GM18508 (cell line): ENCODE measurements around the gene ZNF101.

Experiments
- ATAC-seq: cut with Tn5 transposase; IDR thresholded peaks from one replicate; pipeline ENCODE4 v1.9.1; 2021; ENCODE audit warnings: moderate number of reproducible peaks; ENCODE audit not compliant: insufficient read depth, unreplicated experiment

The ZNF101 gene

GRCh38 chr19:19668230-19669012, at the start of gene ZNF101:
TSS of gene ZNF101 (plus strand) at chr19:19668839. CDS start at chr19:19668964, 125 bp downstream.
- peak; percentile 63 for ATAC-seq

DNA sequence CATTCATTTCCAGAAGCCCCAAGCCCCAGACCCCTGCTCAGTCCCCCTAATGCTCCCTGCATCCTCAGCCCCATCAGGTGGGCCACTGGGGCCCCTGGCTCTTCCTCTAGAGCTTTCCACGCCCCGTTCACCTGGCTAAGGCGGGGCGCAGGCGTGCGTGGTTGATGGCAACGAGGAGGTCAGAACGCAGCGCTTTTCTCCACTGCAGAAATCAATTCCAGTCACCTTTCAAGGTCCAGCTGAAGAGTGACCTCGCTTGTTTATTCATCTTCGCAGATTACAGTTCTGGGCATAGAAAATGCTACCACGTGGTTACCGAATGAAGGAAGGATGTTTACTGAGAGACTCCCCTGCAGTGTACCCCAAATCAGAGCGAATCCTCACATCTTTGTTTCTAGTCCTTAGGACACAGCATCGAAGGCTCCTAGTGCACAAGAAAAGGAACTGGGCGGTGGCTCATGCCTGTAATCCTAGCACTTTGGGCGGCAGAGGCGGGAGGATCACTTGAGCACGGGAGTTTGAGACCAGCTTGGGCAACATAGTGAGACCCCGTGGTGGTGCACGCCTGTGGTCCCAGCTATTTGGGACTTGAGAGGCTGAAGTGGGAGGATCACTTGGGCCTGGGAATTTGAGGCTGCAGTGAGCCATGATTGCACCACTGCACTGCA, 49.3 kb upstream of the ZNF101 start:
- ATAC-seq, result no peak

GRCh38 chr19:19619849-19620210, 48.8 kb upstream of the ZNF101 start:
- ATAC-seq, result no peak

DNA sequence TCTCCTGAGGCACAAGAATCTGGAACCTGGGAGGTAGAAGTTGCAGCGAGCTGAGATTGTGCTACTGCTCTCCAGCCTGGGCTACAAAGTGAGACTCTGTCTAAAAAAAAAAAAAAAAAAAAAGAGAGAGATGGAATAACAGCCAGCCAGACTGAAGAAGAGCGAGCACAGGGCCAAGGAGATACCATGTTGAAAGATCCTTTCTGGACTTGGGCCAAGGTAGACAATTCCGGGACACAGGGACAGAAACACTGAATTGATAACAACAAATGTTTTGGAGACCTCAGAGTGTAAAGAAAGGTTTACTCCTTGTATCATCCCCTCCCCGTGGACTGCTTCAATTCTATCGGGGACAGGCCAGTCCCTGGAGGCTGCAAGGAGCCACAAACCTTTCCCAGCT, 45.3 kb upstream of the ZNF101 start:
- no peak for ATAC-seq

DNA sequence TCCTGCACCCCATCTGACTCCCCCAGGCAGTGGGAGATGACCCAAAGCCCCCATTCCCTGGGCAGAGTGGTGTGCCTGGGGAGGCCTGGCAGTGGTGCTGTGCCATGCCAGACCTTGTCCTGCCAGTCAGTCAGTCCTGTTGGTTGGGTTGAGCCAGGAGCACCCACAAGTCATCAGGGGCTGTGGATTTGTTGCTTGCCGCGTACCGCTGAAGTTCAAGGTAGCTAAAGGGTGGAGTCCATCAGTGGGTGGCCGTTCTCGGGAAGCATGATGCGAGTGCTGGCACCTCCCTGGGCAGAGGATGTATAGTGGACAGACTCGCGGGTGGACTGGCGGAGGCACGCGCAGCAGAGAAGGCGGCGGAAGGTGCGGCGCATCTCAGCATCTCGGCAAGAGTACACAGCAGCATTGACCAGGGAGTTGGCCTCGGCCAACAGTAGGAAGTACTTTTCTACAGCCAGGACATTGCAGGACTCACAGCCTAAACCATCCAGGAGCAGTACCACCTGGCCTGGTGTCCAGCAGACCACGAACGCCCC, 44.5 kb upstream of the ZNF101 start:
- no peak for ATAC-seq

DNA sequence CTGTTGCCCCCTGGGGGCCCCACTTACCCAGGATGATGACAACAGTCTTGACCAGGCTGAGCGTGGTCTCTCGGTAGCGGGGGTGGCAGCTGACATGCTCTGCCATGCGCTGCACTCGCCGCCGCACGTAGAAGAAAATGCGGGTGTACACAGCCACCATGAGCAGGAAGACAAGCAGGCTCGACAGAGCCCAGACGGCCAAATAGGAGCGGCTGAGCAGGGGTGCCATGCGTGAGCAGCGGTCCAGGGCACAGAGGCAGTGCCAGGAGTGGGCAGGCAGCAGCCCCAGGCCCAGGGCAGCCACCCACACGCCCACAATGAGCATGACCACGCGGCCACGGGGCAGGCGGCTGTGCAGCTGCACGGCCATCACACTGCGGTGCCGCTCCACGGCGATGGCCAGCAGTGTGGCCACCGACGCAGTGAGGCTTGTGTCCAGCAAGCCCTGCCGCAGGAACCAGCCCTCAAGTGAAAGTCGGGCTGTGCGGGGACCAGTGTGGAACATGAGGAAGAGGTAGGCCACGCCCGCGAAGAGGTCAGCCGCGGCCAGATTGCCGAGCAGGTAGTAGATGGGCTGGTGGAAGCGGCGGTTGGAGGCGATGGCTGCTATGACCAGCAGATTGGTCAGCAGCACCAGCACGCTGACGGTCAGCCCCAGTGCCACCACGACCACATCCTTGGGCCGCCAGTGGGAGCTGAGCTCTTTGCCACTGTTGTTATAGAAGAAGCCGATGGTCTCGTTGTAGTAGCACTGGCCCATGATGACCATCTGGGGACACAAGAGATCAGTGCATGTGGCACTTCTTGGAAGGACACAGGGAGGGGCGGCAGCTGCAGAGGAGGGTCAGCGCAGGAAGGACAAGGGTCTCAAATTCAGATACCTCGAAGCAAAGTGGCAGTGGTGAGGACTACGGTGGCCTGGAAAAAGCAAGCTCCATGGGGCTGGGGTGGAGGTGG, 41.8 kb upstream of the ZNF101 start:
- ATAC-seq, result no peak

DNA sequence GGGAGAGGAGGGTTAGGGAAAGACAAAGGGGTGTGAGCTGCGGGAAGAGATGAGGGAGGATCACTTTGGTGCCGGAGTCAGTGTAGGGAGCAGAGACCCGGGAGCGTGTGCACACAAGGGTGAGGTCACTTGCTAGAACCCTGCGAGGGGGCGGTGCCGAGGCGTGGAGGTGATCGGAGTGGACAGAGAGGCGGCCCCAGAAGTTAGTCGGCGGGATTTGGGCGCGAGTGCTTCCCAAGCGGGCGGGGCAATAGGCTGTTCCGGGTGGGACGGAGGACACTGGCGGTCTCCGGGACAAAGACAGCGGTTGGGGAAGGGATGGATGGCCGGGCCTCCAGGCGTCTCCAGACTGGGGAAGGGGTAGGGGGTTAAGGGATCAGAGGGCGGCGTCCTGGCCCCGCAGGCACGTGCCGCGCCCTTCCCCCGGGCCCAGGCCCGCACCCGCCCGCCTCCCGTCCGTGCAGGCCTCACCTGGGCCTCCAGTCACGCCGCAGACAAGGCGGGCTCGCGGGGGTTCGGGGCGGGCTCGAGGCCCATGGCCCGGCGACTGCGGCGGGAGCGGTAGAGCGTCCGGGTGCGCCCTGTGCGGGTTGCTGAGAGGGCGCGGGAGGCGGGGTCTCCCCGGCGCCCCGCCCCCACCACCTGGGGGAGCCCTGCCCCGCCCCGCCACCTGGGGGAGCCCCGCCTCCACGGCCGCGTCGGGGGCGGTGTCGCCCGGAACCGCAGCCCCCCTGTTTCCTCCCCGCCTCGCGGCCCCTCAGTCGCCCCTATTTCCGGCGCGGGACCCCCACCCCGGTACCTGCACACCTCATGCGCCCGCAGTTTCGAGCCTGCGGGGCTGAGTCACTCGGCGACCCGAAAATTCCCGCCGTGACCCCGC, 40.8 kb upstream of the ZNF101 start, which contains the start of gene LPAR2:
LPAR2 (minus strand) TSS at position 600 of the 880 bp plus-strand sequence. CDS start 945 bp downstream, outside the sequence.
- ATAC-seq, result no peak

- no peak for ATAC-seq
These were observed 40.0 kb upstream of the ZNF101 start for GRCh38 chr19:19628501-19629134.

GRCh38 chr19:19630062-19630414, 38.6 kb upstream of the ZNF101 start:
- ATAC-seq, result no peak

DNA sequence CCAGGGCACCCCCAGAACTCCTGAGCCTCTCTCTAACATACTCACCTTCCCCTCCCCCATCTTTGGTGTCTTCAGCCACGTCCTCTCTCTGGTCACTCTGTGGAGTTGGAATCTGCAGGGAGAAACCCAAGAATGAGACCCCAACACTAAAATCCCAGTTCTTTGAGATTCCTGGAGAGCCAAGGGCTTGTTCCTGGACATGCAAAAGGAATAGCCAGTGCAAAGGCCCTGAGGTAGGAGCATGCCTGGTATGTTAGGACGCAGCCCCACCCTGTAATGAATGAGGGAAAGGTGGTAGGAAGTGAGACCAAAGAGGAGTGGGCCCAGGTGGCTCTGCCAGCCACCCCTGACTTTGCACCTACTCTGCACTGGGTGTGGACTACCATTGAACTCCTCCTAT, 38.2 kb upstream of the ZNF101 start:
- no peak for ATAC-seq

DNA sequence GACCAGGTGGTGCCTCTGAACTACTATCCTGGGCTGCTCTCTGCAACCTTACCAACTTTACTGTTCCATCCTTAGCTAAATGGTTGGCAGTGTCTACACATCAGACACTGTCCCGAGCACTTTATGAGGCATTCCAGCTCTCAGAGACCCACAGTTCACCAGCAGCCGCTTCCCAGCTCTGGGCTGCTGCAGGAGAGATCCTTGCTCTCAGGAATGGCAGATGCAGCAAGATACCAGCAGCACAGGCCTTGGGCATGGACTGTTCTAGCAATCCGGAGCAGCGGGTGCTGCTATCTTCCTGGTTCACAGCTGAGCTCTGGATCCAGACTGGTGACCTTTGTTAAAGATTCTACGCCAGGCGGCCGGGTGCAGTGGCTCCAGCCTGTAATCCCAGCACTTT, 37.3 kb upstream of the ZNF101 start:
- ATAC-seq, result no peak

- ATAC-seq, result no peak
These were observed 36.0 kb upstream of the ZNF101 start for GRCh38 chr19:19632661-19633060.

DNA sequence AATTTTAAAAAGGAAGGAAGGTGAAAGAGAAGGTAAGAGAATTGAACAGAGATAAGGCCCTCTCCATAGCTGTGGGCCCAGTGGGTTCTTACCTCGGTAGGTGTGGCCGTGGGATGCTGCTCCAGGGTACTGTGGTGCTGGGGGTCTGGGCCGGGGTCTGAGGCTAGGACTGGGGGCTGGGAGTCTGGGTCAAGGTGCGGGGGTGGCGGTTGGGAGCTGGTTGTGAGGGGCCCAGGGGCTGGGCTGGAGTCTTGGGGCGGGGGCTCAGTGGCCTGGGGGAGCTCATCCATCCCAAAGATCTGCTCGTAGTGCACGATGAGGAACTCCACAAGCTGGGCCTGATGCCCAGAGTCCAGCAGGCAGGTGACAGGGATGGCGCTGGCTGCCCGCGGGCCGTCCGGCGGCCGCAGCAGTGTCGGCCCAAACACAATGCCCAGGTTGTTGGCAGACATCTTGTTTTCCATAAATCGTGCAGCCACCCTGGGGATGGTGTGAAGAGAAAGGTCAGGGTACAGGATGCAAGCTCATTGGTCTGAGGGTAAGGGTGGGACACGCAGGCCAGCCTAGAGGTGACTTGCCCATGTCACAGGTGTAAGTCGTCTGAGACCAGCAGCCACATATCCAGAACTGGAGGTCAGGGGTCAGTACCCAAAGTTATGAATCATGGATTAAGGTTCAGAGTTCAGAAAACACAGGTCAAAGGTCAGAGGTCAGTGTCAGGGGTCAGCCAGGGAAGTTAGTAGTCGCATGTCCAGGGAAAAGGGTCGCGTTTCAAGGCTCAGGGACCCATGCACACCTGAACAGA, 34.7 kb upstream of the ZNF101 start:
- no peak for ATAC-seq

GRCh38 chr19:19634516-19635312, 33.9 kb upstream of the ZNF101 start:
- ATAC-seq, result no peak

GRCh38 chr19:19635313-19635702, 33.3 kb upstream of the ZNF101 start:
- ATAC-seq, result no peak

GRCh38 chr19:19636573-19637185, 32.0 kb upstream of the ZNF101 start:
- ATAC-seq, result no peak

GRCh38 chr19:19637186-19637522, 31.5 kb upstream of the ZNF101 start:
- ATAC-seq, result no peak
